Ammon's horn (tissue), 1 donor: ENCODE measurements around the gene DLGAP4.

Experiments
- DNase-seq: peaks from one replicate; pipeline ENCODE4 v3.0.0-alpha.2; 2016; ENCODE audit warnings: low spot score

Gene DLGAP4

GRCh38 chr20:36305602-36306551, at the start of gene DLGAP4:
Gene DLGAP4 (plus strand): TSS chr20:36306339. CDS start chr20:36431718, 125,379 bp downstream.
- no peak for DNase-seq

GRCh38 chr20:36259177-36260061, 46.7 kb upstream of the DLGAP4 start:
- no peak for DNase-seq

- no peak for DNase-seq
These were observed 45.8 kb upstream of the DLGAP4 start for GRCh38 chr20:36260316-36260715.

- DNase-seq: no peak
These were observed 44.6 kb upstream of the DLGAP4 start for GRCh38 chr20:36261389-36262105.

GRCh38 chr20:36262440-36262839, 43.7 kb upstream of the DLGAP4 start:
- DNase-seq: no peak

GRCh38 chr20:36264426-36265246, 41.5 kb upstream of the DLGAP4 start:
- DNase-seq: no peak

- DNase-seq: no peak
These were observed 40.0 kb upstream of the DLGAP4 start for GRCh38 chr20:36266189-36266588.

GRCh38 chr20:36267605-36268381, 38.3 kb upstream of the DLGAP4 start:
- DNase-seq: peak; percentile 19

- DNase-seq: peak; percentile 57
These were observed 37.4 kb upstream of the DLGAP4 start for GRCh38 chr20:36268440-36269342.

GRCh38 chr20:36269507-36269906, 36.6 kb upstream of the DLGAP4 start:
- no peak for DNase-seq

GRCh38 chr20:36270744-36271638, 35.1 kb upstream of the DLGAP4 start:
- no peak for DNase-seq

- no peak for DNase-seq
These were observed 34.2 kb upstream of the DLGAP4 start for GRCh38 chr20:36271639-36272546.

- DNase-seq: no peak
These were observed 33.5 kb upstream of the DLGAP4 start for GRCh38 chr20:36272547-36273220.

GRCh38 chr20:36273414-36274180, 32.5 kb upstream of the DLGAP4 start:
- no peak for DNase-seq

GRCh38 chr20:36274181-36274841, 31.8 kb upstream of the DLGAP4 start:
- peak; percentile 26 for DNase-seq
